Measurements from ENCODE around the gene PRSS8.
"Not testable (repeated sequence)": the region's sequence is repeated elsewhere in the genome, so short reads cannot be mapped to it uniquely, and the experiment has no call there.

Gene PRSS8

GRCh38 chr16:31143694-31144148, 8.2 kb upstream of the PRSS8 start:
- no peak for DNase-seq

- DNase-seq, result no peak
These were observed 7.6 kb upstream of the PRSS8 start for GRCh38 chr16:31143011-31143693.

- peak; percentile 99 for DNase-seq
These were observed 6.8 kb upstream of the PRSS8 start for GRCh38 chr16:31142109-31143010.

GRCh38 chr16:31141489-31142108, 6.1 kb upstream of the PRSS8 start:
- no peak for DNase-seq

GRCh38 chr16:31141071-31141469, 5.5 kb upstream of the PRSS8 start:
- DNase-seq, result not testable (repeated sequence)

- DNase-seq, result no peak
These were observed 3.4 kb upstream of the PRSS8 start for GRCh38 chr16:31138621-31139578.

- not testable (repeated sequence) for DNase-seq
These were observed 1.4 kb upstream of the PRSS8 start for GRCh38 chr16:31136822-31137499.

- DNase-seq, result no peak
These were observed 748 bp upstream of the PRSS8 start for GRCh38 chr16:31136287-31136662.

GRCh38 chr16:31134625-31135534, 647 bp downstream of the PRSS8 start:
- no peak for DNase-seq

GRCh38 chr16:31134091-31134571, 1.4 kb downstream of the PRSS8 start:
- DNase-seq, result peak; percentile 43

- no peak for DNase-seq
These were observed 2.5 kb downstream of the PRSS8 start for GRCh38 chr16:31133046-31133501.

GRCh38 chr16:31132303-31132979, 3.1 kb downstream of the PRSS8 start:
- DNase-seq, result no peak

- DNase-seq, result no peak
These were observed 3.7 kb downstream of the PRSS8 start for GRCh38 chr16:31131841-31132271.

- DNase-seq, result no peak
These were observed 4.1 kb downstream of the PRSS8 start for GRCh38 chr16:31131416-31131815.

- DNase-seq, result no peak
These were observed 4.6 kb downstream of the PRSS8 start for GRCh38 chr16:31130899-31131298.

GRCh38 chr16:31130336-31130891, 5.1 kb downstream of the PRSS8 start:
- no peak for DNase-seq

- no peak for DNase-seq
These were observed 5.8 kb downstream of the PRSS8 start for GRCh38 chr16:31129568-31130335.

- DNase-seq, result peak; percentile 80
These were observed 6.6 kb downstream of the PRSS8 start for GRCh38 chr16:31128711-31129567.
